ENCODE data around the gene TMEM240. TPM values are rescaled to one million over a fixed set of nuclear protein-coding genes. Genes with fewer than 3 reads are reported as not detected.

TMEM240 gene
- total and polyA plus RNA-seq, 10 of the 15 experiments (the other 5 are each of a cell fraction or from before 2014, with no cell fraction given), result 0.17 to 0.49 TPM; not detected in 8

DNA sequence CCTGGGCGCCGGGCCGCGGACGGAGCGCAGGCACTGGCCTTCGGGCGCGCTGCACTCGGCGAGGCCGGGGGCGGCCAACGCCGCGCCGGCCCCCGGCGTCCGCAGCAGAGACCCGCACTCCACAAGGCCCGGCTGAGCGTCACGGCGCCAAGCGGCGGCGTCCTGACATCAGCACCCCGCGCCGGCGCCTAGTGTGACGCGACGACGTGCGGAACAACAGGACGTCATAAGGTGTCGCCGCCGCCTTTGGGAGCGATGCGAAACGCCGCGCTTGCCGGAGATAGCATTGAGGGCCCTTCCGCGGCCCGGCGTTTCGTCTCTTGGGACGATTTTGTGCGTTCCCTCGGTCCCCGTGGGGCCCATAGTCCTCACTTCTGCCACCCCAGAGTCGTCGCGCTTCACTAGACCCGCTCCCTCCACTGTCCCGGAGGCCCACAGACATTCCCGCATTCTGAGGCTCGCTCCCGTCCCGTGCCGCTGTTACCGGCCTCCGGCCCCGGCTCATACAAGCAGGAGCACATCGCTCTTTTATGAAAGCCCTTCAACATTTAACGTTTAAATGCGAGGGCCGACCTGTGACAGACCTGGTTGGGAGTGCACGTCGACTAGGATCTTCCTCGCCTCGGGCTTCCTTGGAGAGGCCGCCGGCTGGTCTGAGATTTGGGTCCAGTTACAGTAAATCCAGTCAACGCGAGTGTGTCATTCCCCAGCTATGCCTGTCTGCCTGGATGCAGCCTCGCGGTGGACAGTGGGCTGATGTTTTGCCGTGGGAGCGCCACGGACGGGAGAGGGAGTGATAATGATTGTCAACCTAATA, 34.5 kb upstream of the TMEM240 start, which contains the start of gene SSU72 (continued):
- TF ChIP-seq REST (IDR thresholded peaks at IDR 0.05; ENCODE audit: low read depth, low read length), result 0 out of 2 replicates have a peak, but pooled peaks have one; percentile 26
- TF ChIP-seq, protein P1, sequence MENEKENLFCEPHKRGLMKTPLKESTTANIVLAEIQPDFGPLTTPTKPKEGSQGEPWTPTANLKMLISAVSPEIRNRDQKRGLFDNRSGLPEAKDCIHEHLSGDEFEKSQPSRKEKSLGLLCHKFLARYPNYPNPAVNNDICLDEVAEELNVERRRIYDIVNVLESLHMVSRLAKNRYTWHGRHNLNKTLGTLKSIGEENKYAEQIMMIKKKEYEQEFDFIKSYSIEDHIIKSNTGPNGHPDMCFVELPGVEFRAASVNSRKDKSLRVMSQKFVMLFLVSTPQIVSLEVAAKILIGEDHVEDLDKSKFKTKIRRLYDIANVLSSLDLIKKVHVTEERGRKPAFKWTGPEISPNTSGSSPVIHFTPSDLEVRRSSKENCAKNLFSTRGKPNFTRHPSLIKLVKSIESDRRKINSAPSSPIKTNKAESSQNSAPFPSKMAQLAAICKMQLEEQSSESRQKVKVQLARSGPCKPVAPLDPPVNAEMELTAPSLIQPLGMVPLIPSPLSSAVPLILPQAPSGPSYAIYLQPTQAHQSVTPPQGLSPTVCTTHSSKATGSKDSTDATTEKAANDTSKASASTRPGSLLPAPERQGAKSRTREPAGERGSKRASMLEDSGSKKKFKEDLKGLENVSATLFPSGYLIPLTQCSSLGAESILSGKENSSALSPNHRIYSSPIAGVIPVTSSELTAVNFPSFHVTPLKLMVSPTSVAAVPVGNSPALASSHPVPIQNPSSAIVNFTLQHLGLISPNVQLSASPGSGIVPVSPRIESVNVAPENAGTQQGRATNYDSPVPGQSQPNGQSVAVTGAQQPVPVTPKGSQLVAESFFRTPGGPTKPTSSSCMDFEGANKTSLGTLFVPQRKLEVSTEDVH (IDR thresholded peaks at IDR 0.05; ENCODE audit: low read depth, partially characterized antibody), result peak; percentile 43
- peak; percentile 88 for TF ChIP-seq HCFC1 (IDR thresholded peaks at IDR 0.05; ENCODE audit: low read length)
- TF ChIP-seq POLR2AphosphoS2 (IDR thresholded peaks at IDR 0.05; ENCODE audit: low read depth, low read length), result peak; percentile 63; the same call in 1 of the 2 replicates
- TF ChIP-seq, protein P2, sequence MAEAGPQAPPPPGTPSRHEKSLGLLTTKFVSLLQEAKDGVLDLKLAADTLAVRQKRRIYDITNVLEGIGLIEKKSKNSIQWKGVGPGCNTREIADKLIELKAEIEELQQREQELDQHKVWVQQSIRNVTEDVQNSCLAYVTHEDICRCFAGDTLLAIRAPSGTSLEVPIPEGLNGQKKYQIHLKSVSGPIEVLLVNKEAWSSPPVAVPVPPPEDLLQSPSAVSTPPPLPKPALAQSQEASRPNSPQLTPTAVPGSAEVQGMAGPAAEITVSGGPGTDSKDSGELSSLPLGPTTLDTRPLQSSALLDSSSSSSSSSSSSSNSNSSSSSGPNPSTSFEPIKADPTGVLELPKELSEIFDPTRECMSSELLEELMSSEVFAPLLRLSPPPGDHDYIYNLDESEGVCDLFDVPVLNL (IDR thresholded peaks at IDR 0.05; ENCODE audit: low read depth, low read length), result no peak
- 0 out of 2 replicates have a peak, but pooled peaks have one; percentile 20 for TF ChIP-seq EED (IDR thresholded peaks at IDR 0.05; ENCODE audit: low read depth)
- peak; percentile 94 for TF ChIP-seq POLR2A (IDR thresholded peaks at IDR 0.05; ENCODE audit: low read depth, low read length)
- peak; percentile 99 for TF ChIP-seq IKZF1 (conservative IDR thresholded peaks at IDR 0.05)

Data from GM12878 (cell line).